PC-9 (cell line): ENCODE data around the gene ZC2HC1B.

Experiments
- CTCF ChIP-seq: fragments of 200-600 bp; sonication (generic); conservative IDR thresholded peaks from 2 replicates; pipeline ENCODE4 v1.6.1; 2017; ENCODE audit warnings: mixed run types, antibody characterized with exemption, mild to moderate bottlenecking, moderate library complexity
- EZH2 ChIP-seq: fragments of 200-600 bp; sonication (generic); IDR thresholded peaks from 2 replicates; pipeline ENCODE4 v1.8.0; 2017; ENCODE audit warnings: antibody characterized with exemption, low read depth

- TF ChIP-seq CTCF, result no peak
- TF ChIP-seq EZH2, result no peak
These were observed 18.2 kb downstream of the ZC2HC1B start for GRCh38 chr6:143882401-143882930.
